SK-N-SH (cell line): ENCODE measurements around the gene SCARF1. TPM values are rescaled to one million over a fixed set of nuclear protein-coding genes. Genes with fewer than 3 reads are reported as not detected.

Source experiments
- CTCF ChIA-PET: fragments of 300-600, 350-600 bp; formaldehyde crosslinking; extraction: SDS; loops from one replicate; lab custom pipeline; 2021; lab: Yijun Ruan, JAX
- POLR2A ChIA-PET: fragments of 350-600 bp; sonication (Branson Sonifier 250); formaldehyde crosslinking; extraction: SDS; loops from one replicate; lab custom pipeline; 2020; ENCODE audit warnings: antibody characterized with exemption, inconsistent platforms; lab: Yijun Ruan, JAX
- DNase-seq: peaks from one replicate; pipeline ENCODE4 v3.0.0; 2012
- H2AFZ ChIP-seq: fragments of 200-600 bp; sonication (generic); 2 replicates; pipeline ENCODE4 v1.8.1; 2016; ENCODE audit warnings: antibody characterized with exemption, mild to moderate bottlenecking, low read depth
- H3F3A ChIP-seq: fragments of 200-600 bp; sonication (generic); replicated peaks from 2 replicates; pipeline ENCODE3; 2016; ENCODE audit warnings: antibody characterized with exemption, mild to moderate bottlenecking; ENCODE audit not compliant: insufficient read depth
- H3K27ac ChIP-seq, 2 experiments: fragments of 200-500 bp in 1 of 2; fragments of 200-600 bp in 1 of 2; sonication (Bioruptor generic) in 1 of 2; sonication (generic), shearing (Covaris generic) in 1 of 2; 2 replicates each; pipeline versions ENCODE4 v1.5.1 to v1.6.1; 2014 to 2016; ENCODE audit warnings: low read depth in 2 of 2, inconsistent platforms in 1 of 2, low read length in 1 of 2, mild to moderate bottlenecking in 1 of 2, mixed read lengths in 1 of 2
- H3K27me3 ChIP-seq: fragments of 200-600 bp; sonication (generic), shearing (Covaris generic); 2 replicates; pipeline ENCODE4 v1.6.1; 2016; ENCODE audit warnings: mixed run types; ENCODE audit not compliant: insufficient read depth
- H3K36me3 ChIP-seq, 2 experiments: fragments of 200-500 bp in 1 of 2; fragments of 200-600 bp in 1 of 2; sonication (Bioruptor generic) in 1 of 2; sonication (generic) in 1 of 2; replicated peaks in 1 of 2; 2 replicates each; pipeline versions ENCODE3 to v1.5.1; 2014 to 2016; ENCODE audit warnings: low read length in 1 of 2, mild to moderate bottlenecking in 1 of 2; ENCODE audit not compliant: insufficient read depth in 2 of 2, control insufficient read depth in 1 of 2
- H3K4me1 ChIP-seq, 2 experiments: fragments of 200-500 bp in 1 of 2; fragments of 200-600 bp in 1 of 2; sonication (Bioruptor generic) in 1 of 2; sonication (generic), shearing (Covaris generic) in 1 of 2; 2 replicates each; pipeline versions ENCODE4 v1.5.1 to v1.6.1; 2014 to 2016; ENCODE audit warnings: low read depth in 1 of 2, low read length in 1 of 2, mixed run types in 1 of 2; ENCODE audit not compliant: insufficient read depth in 2 of 2, control insufficient read depth in 1 of 2
- H3K4me2 ChIP-seq: fragments of 200-600 bp; sonication (generic), shearing (Covaris generic); 2 replicates; pipeline ENCODE4 v1.6.1; 2017; ENCODE audit warnings: mixed run types
- H3K4me3 ChIP-seq, 2 experiments: fragments of 200-500 bp in 1 of 2; fragments of 200-600 bp in 1 of 2; sonication (Bioruptor generic) in 1 of 2; sonication (generic), shearing (Covaris generic) in 1 of 2; 2 replicates each; pipeline versions ENCODE4 v1.5.1 to v1.8.1; 2014 to 2016; ENCODE audit warnings: low read depth in 2 of 2, inconsistent platforms in 1 of 2, low read length in 1 of 2, mild to moderate bottlenecking in 1 of 2, mixed read lengths in 1 of 2, moderate library complexity in 1 of 2
- H3K79me2 ChIP-seq: fragments of 200-600 bp; sonication (generic); 2 replicates; pipeline ENCODE4 v1.8.1; 2017; ENCODE audit warnings: mild to moderate bottlenecking; ENCODE audit not compliant: insufficient read depth
- H3K9ac ChIP-seq: fragments of 200-600 bp; sonication (generic); 2 replicates; pipeline ENCODE4 v1.6.1; 2017; ENCODE audit warnings: mixed run types
- H3K9me2 ChIP-seq: fragments of 200-600 bp; sonication (generic); 2 replicates; pipeline ENCODE4 v1.6.1; 2017; ENCODE audit warnings: mixed run types
- H3K9me3 ChIP-seq: fragments of 200-600 bp; sonication (generic); 2 replicates; pipeline ENCODE4 v1.6.1; 2017; ENCODE audit warnings: mixed run types, mild to moderate bottlenecking, moderate library complexity
- H4K20me1 ChIP-seq: fragments of 200-600 bp; sonication (generic); 2 replicates; pipeline ENCODE4 v1.6.1; 2017; ENCODE audit warnings: mild to moderate bottlenecking, mixed run types; ENCODE audit not compliant: insufficient read depth
- CHD2 ChIP-seq: fragments of 150-350 bp; IDR thresholded peaks from 2 replicates; pipeline ENCODE4 v1.6.1; 2018; ENCODE audit warnings: low read length; ENCODE audit not compliant: partially characterized antibody
- CTCF ChIP-seq: fragments of 200-600 bp; sonication (generic); IDR thresholded peaks from 2 replicates; pipeline ENCODE4 v1.6.1; 2017; ENCODE audit warnings: antibody characterized with exemption, mild to moderate bottlenecking, moderate library complexity
- FOXM1 ChIP-seq: IDR thresholded peaks from 2 replicates; pipeline ENCODE4 v1.4.0; 2012; ENCODE audit warnings: low read depth, mild to moderate bottlenecking
- GABPA ChIP-seq: IDR thresholded peaks from 2 replicates; pipeline ENCODE4 v1.4.0; 2012; ENCODE audit warnings: low read depth, mild to moderate bottlenecking
- GATA2 ChIP-seq: sonication (generic); formaldehyde crosslinking; IDR thresholded peaks from 2 replicates; pipeline ENCODE4 v1.5.0; 2020; ENCODE audit warnings: mild to moderate bottlenecking, missing genetic modification reagents
- IRF3 ChIP-seq: fragments of 150-350 bp; IDR thresholded peaks from 2 replicates; pipeline ENCODE4 v1.6.1; 2016; ENCODE audit warnings: mild to moderate bottlenecking, low read depth, low read length
- MAX ChIP-seq: IDR thresholded peaks from 2 replicates; pipeline ENCODE4 v1.4.0; 2012; ENCODE audit warnings: low read depth
- POLR2AphosphoS5 ChIP-seq: IDR thresholded peaks from 2 replicates; pipeline ENCODE4 v1.6.1; 2012; ENCODE audit warnings: low read depth, low read length
- RAD21 ChIP-seq: IDR thresholded peaks from 2 replicates; pipeline ENCODE4 v1.6.1; 2012; ENCODE audit warnings: mild to moderate bottlenecking, low read length
- RFX5 ChIP-seq: IDR thresholded peaks from 2 replicates; pipeline ENCODE4 v1.6.1; 2012; ENCODE audit warnings: mild to moderate bottlenecking, improper control_type of control experiment, low read length
- TEAD4 ChIP-seq: IDR thresholded peaks from 2 replicates; pipeline ENCODE4 v1.4.0; 2012; ENCODE audit warnings: mild to moderate bottlenecking, borderline replicate concordance; ENCODE audit not compliant: insufficient read depth
- USF1 ChIP-seq: IDR thresholded peaks from 2 replicates; pipeline ENCODE4 v1.4.0; 2012; ENCODE audit warnings: low read depth, borderline replicate concordance
- YY1 ChIP-seq: IDR thresholded peaks from 2 replicates; pipeline ENCODE4 v1.4.0; 2012; ENCODE audit warnings: low read depth, mild to moderate bottlenecking
- WGBS: methylation state at CpG from one replicate; pipeline ENCODE4 v1.1.6; 2017; ENCODE audit warnings: low lambda C conversion rate; 5-methylcytosine and 5-hydroxymethylcytosine counted together
- polyA plus RNA-seq, 3 experiments: library from polyadenylated mRNA; depleted of rRNA; stranded (reverse); fragments of >200 nt; gene quantifications; 2 replicates each; pipeline ENCODE4 v1.2.3, GENCODE V29; 2012

The SCARF1 gene
- polyA plus RNA-seq, 1 of the 3 experiments (the other 2 are of a cell fraction) = 0.39 TPM

GRCh38 chr17:1634841-1635650, 10.5 kb downstream of the SCARF1 start:
- H3K36me3 ChIP-seq = no peaks in the 10 kb centered on the region
- TF ChIP-seq RAD21 (no peak), POLR2AphosphoS5 (no peak), IRF3 (no peak), GABPA (no peak), CTCF (no peak), TEAD4 (no peak), GATA2 (CRISPR knock-in tag) (no peak), USF1 (no peak), RFX5 (no peak), YY1 (no peak), FOXM1 (no peak), MAX (no peak), CHD2 (no peak)
- CTCF ChIA-PET = interaction anchor here (0.6 to 1.0 kb wide), 3 partner anchors 32 to 1111 kb away, joined by 3 to 4 read pairs (median 3); no protein-coding TSS in a partner anchor
- H3F3A ChIP-seq = no peaks in the 10 kb centered on the region
- H3K4me3 ChIP-seq = no peak overlapping the region
- no peaks in the 10 kb centered on the region for H4K20me1 ChIP-seq
- no peak overlapping the region for H2AFZ ChIP-seq
- no peaks in the 10 kb centered on the region for H3K9me3 ChIP-seq
- WGBS = 96% methylated on average over 11 of the region's 45 CpGs
- DNase-seq = no peak
- no peak overlapping the region for H3K4me2 ChIP-seq
- H3K4me1 ChIP-seq = peaks cover 0 to 8% of the 10 kb centered on the region in 2 experiments; a peak in 1 of 4 replicates
- no peak overlapping the region for H3K9ac ChIP-seq
- POLR2A ChIA-PET = no interaction called here
- H3K27me3 ChIP-seq = no peaks in the 10 kb centered on the region
- H3K9me2 ChIP-seq = no peaks in the 10 kb centered on the region
- no peak overlapping the region for H3K27ac ChIP-seq
- H3K79me2 ChIP-seq = no peaks in the 10 kb centered on the region
